GM13976 (cell line): ENCODE data around the gene FAM193B.
"Not testable (repeated sequence)": the region's sequence is repeated elsewhere in the genome, so short reads cannot be mapped to it uniquely, and the experiment has no call there.

Source experiments
- DNase-seq: peaks from one replicate; pipeline ENCODE4 v3.0.0; 2012; ENCODE audit warnings: low spot score
- CTCF ChIP-seq: IDR thresholded peaks from 2 replicates; pipeline ENCODE4 v1.5.1; 2012; ENCODE audit warnings: borderline replicate concordance, mild to moderate bottlenecking; ENCODE audit not compliant: insufficient read depth; ENCODE audit errors: extremely low read depth, missing control alignments, control extremely low read depth
- in situ Hi-C: fragments of 300-500 bp; cut with MboI; formaldehyde crosslinking; loops from one replicate; pipeline ENCODE4 v1.12.0; 2022; ENCODE audit warnings: low sequenced_read_pairs, mixed read lengths, inconsistent platforms; ENCODE audit not compliant: unreplicated experiment

Gene FAM193B

DNA sequence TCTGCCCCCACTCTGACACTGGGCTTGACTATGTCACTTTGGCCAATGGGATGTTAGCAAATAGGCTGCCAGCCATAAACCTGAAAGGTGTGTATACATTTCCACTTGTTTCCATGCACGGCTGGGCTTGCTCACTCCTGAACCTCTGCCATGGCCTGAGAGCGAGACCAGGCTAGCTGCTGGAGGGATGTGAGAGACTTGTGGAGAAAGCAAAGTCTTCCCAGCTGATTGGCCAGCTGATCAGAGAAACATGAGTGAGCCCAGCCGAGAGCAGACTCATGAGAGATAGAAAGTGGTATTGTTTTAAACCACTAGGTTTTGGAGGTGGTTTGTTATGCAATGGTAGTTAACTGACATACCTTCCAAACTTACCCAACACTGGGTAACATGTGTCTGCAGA is 13.9 kb downstream of the FAM193B start:
- no peak for DNase-seq

GRCh38 chr5:177539411-177539810 is 15.0 kb downstream of the FAM193B start:
- TF ChIP-seq CTCF, result no peak
- in situ Hi-C loops, result no loop called here
- no peak for DNase-seq

More for the DNA sequence above, 13.9 kb downstream of the FAM193B start:
- in situ Hi-C loops, result no loop called here
- TF ChIP-seq CTCF, result no peak

GRCh38 chr5:177538876-177539275 is 15.5 kb downstream of the FAM193B start:
- in situ Hi-C loops, result no loop called here
- no peak for TF ChIP-seq CTCF
- DNase-seq, result no peak

- in situ Hi-C loops, result no loop called here
- TF ChIP-seq CTCF, result no peak
- DNase-seq, result no peak
These were observed 16.7 kb downstream of the FAM193B start for GRCh38 chr5:177537389-177538361.

DNA sequence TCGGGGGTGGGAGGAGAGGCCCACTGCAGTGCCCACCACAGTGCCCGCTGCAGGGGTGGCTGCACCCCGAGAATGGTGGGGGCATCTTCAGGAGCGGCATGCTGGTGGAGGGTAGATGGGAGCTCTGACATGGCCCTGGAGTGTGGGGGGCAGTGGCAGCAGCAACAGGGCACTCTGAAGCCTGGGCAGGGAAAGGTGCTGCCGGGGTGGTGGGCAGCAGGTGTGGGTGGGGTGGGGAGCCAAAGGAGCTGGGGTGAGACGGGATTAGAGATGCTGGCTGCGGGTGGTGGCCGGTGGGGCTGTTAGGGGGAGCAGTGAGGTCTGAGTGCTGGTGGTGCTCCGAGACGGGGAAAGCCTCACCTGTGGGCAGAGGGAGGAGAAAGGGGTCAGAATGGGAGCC is 18.0 kb downstream of the FAM193B start:
- TF ChIP-seq CTCF, result no peak
- in situ Hi-C loops, result no loop called here
- DNase-seq, result no peak

DNA sequence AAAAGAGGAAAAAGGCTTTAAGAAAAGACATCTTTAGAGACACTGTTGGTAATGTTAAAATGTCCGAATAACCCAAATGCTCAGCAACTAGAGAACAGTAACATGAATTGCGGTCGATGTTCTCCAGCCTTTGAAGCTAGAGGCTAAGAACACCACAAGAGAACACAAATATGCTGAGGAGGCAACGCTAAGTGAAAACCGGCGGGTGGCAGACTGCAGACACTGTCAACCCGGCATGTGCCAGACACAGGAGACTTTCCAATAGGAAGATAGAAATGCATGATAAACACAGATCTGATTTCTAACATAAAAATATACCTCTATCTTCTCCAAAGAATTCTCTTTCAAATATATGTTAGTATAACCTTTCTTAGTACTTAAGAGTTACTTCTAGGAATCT is 19.2 kb downstream of the FAM193B start:
- no peak for DNase-seq
- in situ Hi-C loops, result no loop called here

GRCh38 chr5:177534433-177534832 is 19.9 kb downstream of the FAM193B start:
- DNase-seq, in situ Hi-C loops: not testable (repeated sequence)

More for the DNA sequence above, 19.2 kb downstream of the FAM193B start:
- no peak for TF ChIP-seq CTCF
